ENCODE results near the gene FKBP14.

GRCh38 chr7:29962035-29962434 is 64.5 kb downstream of the FKBP14 start:
- no peak for TF ChIP-seq GATA3 (IDR thresholded peaks at IDR 0.05; ENCODE audit: borderline replicate concordance)
- TF ChIP-seq ZFP36 (IDR thresholded peaks at IDR 0.05; ENCODE audit: borderline replicate concordance, partially characterized antibody): no peak
- TF ChIP-seq CTCF (IDR thresholded peaks at IDR 0.05): no peak
- no peak for TF ChIP-seq NR3C1 (IDR thresholded peaks at IDR 0.05)
- TF ChIP-seq HDAC2 (IDR thresholded peaks at IDR 0.05): no peak
- no peak for TF ChIP-seq MYC (IDR thresholded peaks at IDR 0.05; ENCODE audit: borderline replicate concordance, low read length)
- no peak for TF ChIP-seq HMGXB4 (CRISPR knock-in tag; IDR thresholded peaks at IDR 0.05; ENCODE audit: borderline replicate concordance)
- no peak for TF ChIP-seq TFCP2L1 (CRISPR knock-in tag; IDR thresholded peaks at IDR 0.05)
- no peak for TF ChIP-seq PHF8 (IDR thresholded peaks at IDR 0.05; ENCODE audit: borderline replicate concordance, low read depth)
- TF ChIP-seq MAFK (IDR thresholded peaks at IDR 0.05; ENCODE audit: partially characterized antibody): no peak
- TF ChIP-seq RNF2 (IDR thresholded peaks at IDR 0.05; ENCODE audit: borderline replicate concordance, low read depth): no peak
- TF ChIP-seq SMC3 (IDR thresholded peaks at IDR 0.05): no peak
- no peak for TF ChIP-seq RAD21 (conservative IDR thresholded peaks at IDR 0.05 in 1 of 2, IDR thresholded peaks at IDR 0.05 in 1 of 2)

Measured in A549 (cell line).